ENCODE measurements around the gene BBS2.

DNA sequence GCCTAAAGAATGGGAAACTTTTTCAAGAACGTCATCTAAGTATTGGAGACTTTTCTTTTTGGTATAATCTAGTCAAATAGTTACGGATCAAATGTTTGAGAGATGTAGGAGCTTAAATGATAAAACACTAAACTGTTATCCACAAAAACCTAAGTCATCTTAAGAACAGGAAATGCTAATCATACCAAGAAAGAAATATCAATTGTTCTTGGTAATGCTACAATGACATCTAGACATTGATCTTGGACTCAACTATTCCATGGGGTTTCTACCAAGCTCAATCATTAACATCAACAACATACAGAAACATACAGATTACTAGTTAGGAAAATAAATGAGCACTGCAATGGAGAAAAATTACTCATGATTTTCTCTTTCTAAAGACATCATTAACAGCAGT lies 72.5 kb downstream of the BBS2 start:
- TF ChIP-seq POLR2A (IDR thresholded peaks at IDR 0.05) (no peak), CTCF (IDR thresholded peaks at IDR 0.05) (no peak), POLR2AphosphoS5 (IDR thresholded peaks at IDR 0.05) (no peak)
